GM12892 (cell line): Measurements from ENCODE around the gene ZNF106.

Experiments
- POLR2A ChIP-seq: IDR thresholded peaks from 2 replicates; pipeline ENCODE4 v1.6.1; 2011; ENCODE audit warnings: low read depth, low read length, control low read depth
- POLR2AphosphoS5 ChIP-seq: IDR thresholded peaks from 2 replicates; pipeline ENCODE4 v1.6.1; 2011; ENCODE audit warnings: low read depth, low read length, control low read depth
- TAF1 ChIP-seq: IDR thresholded peaks from 2 replicates; pipeline ENCODE4 v1.6.1; 2011; ENCODE audit warnings: low read depth, mild to moderate bottlenecking, control low read depth, low read length, borderline replicate concordance

- TF ChIP-seq TAF1 (no peak), POLR2A (no peak), POLR2AphosphoS5 (no peak)
Measured at GRCh38 chr15:42368096-42368495, 122.8 kb downstream of the ZNF106 start.
